PFSK-1 (cell line): Measurements from ENCODE around the gene NEDD4L.

Source experiments
- FOXP2 ChIP-seq: optimal IDR thresholded peaks from 2 replicates; pipeline ENCODE3; 2011; ENCODE audit warnings: borderline replicate concordance, control low read depth, inconsistent platforms; ENCODE audit not compliant: insufficient read depth; ENCODE audit errors: extremely low read length, extremely low read depth
- POLR2AphosphoS5 ChIP-seq: IDR thresholded peaks from 2 replicates; pipeline ENCODE4 v1.6.1; 2012; ENCODE audit warnings: low read depth, mild to moderate bottlenecking, control low read depth, low read length, moderate library complexity
- REST ChIP-seq, 2 experiments: IDR thresholded peaks; 2 replicates each; pipeline versions ENCODE4 v1.6.1 to v1.8.0; 2011 to 2012; ENCODE audit warnings: low read depth in 2 of 2, low read length in 2 of 2, control low read depth in 1 of 2, inconsistent platforms in 1 of 2, mild to moderate bottlenecking in 1 of 2, moderate library complexity in 1 of 2; ENCODE audit not compliant: insufficient read depth in 1 of 2
- SIN3A ChIP-seq: IDR thresholded peaks from 2 replicates; pipeline ENCODE4 v1.6.1; 2012; ENCODE audit warnings: mild to moderate bottlenecking, low read length, moderate library complexity, borderline replicate concordance; ENCODE audit not compliant: insufficient read depth
- TAF1 ChIP-seq: IDR thresholded peaks from 2 replicates; pipeline ENCODE4 v1.6.1; 2012; ENCODE audit warnings: low read length, control low read depth, borderline replicate concordance; ENCODE audit not compliant: insufficient read depth

NEDD4L gene

GRCh38 chr18:58338961-58339592 lies 295.1 kb downstream of the NEDD4L start:
- TF ChIP-seq REST (IDR thresholded peaks at IDR 0.05; ENCODE audit: insufficient read depth in 1 of 2, low read depth in 2 of 2, low read length in 2 of 2) = no peak
- TF ChIP-seq SIN3A = no peak
- TF ChIP-seq TAF1 = no peak
- no peak for TF ChIP-seq POLR2AphosphoS5
- no peak for TF ChIP-seq FOXP2

- TF ChIP-seq TAF1 (no peak), POLR2AphosphoS5 (no peak), REST (IDR thresholded peaks at IDR 0.05; ENCODE audit: insufficient read depth in 1 of 2, low read depth in 2 of 2, low read length in 2 of 2) (no peak), FOXP2 (no peak), SIN3A (no peak)
Observed at GRCh38 chr18:58339890-58340289, 295.9 kb downstream of the NEDD4L start.

- TF ChIP-seq REST (IDR thresholded peaks at IDR 0.05; ENCODE audit: insufficient read depth in 1 of 2, low read depth in 2 of 2, low read length in 2 of 2) = no peak
- TF ChIP-seq TAF1 = no peak
- no peak for TF ChIP-seq SIN3A
- no peak for TF ChIP-seq FOXP2
- no peak for TF ChIP-seq POLR2AphosphoS5
Observed at GRCh38 chr18:58341916-58342315, 297.9 kb downstream of the NEDD4L start.

- TF ChIP-seq REST (IDR thresholded peaks at IDR 0.05; ENCODE audit: insufficient read depth in 1 of 2, low read depth in 2 of 2, low read length in 2 of 2) (no peak), POLR2AphosphoS5 (no peak), SIN3A (no peak), TAF1 (no peak), FOXP2 (no peak)
Observed at GRCh38 chr18:58344080-58344670, 300.1 kb downstream of the NEDD4L start.
